KG1 (cell line): Measurements from ENCODE around the gene C10orf143.

Experiments used
- DNase-seq: peaks from one replicate; lab custom pipeline; 2025; lab: John Stamatoyannopoulos, UW

C10orf143 gene

GRCh38 chr10:130052193-130052592 is 58.4 kb downstream of the C10orf143 start:
- no peak for DNase-seq

- no peak for DNase-seq
Observed at GRCh38 chr10:130050721-130051120, 59.9 kb downstream of the C10orf143 start.

GRCh38 chr10:130049987-130050386 is 60.6 kb downstream of the C10orf143 start:
- no peak for DNase-seq

GRCh38 chr10:130049244-130049643 is 61.4 kb downstream of the C10orf143 start:
- no peak for DNase-seq

- DNase-seq = no peak
Observed at GRCh38 chr10:130048081-130048480, 62.5 kb downstream of the C10orf143 start.

GRCh38 chr10:130047336-130047735 is 63.3 kb downstream of the C10orf143 start:
- no peak for DNase-seq

- no peak for DNase-seq
Observed at GRCh38 chr10:130046591-130046990, 64.0 kb downstream of the C10orf143 start.

- DNase-seq = no peak
Observed at GRCh38 chr10:130045801-130046321, 64.8 kb downstream of the C10orf143 start.

GRCh38 chr10:130045091-130045652 is 65.5 kb downstream of the C10orf143 start:
- DNase-seq = no peak

- no peak for DNase-seq
Observed at GRCh38 chr10:130044067-130045061, 66.3 kb downstream of the C10orf143 start.

- no peak for DNase-seq
Observed at GRCh38 chr10:130043491-130043890, 67.1 kb downstream of the C10orf143 start.

- DNase-seq = no peak
Observed at GRCh38 chr10:130042381-130042780, 68.2 kb downstream of the C10orf143 start.

- no peak for DNase-seq
Observed at GRCh38 chr10:130041451-130042371, 68.9 kb downstream of the C10orf143 start.

GRCh38 chr10:130040817-130041330 is 69.8 kb downstream of the C10orf143 start:
- no peak for DNase-seq

- DNase-seq = no peak
Observed at GRCh38 chr10:130040351-130040750, 70.3 kb downstream of the C10orf143 start.

GRCh38 chr10:130039141-130039540 is 71.5 kb downstream of the C10orf143 start:
- DNase-seq = no peak

- DNase-seq = no peak
Observed at GRCh38 chr10:130038611-130039109, 72.0 kb downstream of the C10orf143 start.

GRCh38 chr10:130038019-130038555 is 72.5 kb downstream of the C10orf143 start:
- no peak for DNase-seq

GRCh38 chr10:130037169-130037661 is 73.4 kb downstream of the C10orf143 start:
- DNase-seq = no peak

GRCh38 chr10:130036296-130037065 is 74.1 kb downstream of the C10orf143 start:
- no peak for DNase-seq
